HepG2 (cell line): ENCODE measurements around the gene FOXN3. TPM values are rescaled to one million over a fixed set of nuclear protein-coding genes. Genes with fewer than 3 reads are reported as not detected.
A peak's percentile ranks its signal among the peaks of the same experiment; 100 is the strongest.

Source experiments
- CEBPG ChIP-seq: IDR thresholded peaks from 2 replicates; pipeline ENCODE4 v1.6.1; 2016
- ELF3 ChIP-seq: IDR thresholded peaks from 2 replicates; pipeline ENCODE4 v1.6.1; 2016; ENCODE audit warnings: missing genetic modification reagents, missing compliant biosample characterization
- ETV5 ChIP-seq: IDR thresholded peaks from 2 replicates; pipeline ENCODE4 v1.6.1; 2018; ENCODE audit warnings: missing biosample characterization, missing genetic modification reagents, inconsistent platforms, borderline replicate concordance
- ETV6 ChIP-seq: sonication (generic); formaldehyde crosslinking; conservative IDR thresholded peaks from 2 replicates; pipeline ENCODE4 v1.4.0; 2020; ENCODE audit warnings: missing genetic modification reagents
- GTF2F1 ChIP-seq: fragments of 150-350 bp; IDR thresholded peaks from 2 replicates; pipeline ENCODE4 v1.6.1; 2014; ENCODE audit warnings: low read length
- ISL2 ChIP-seq: sonication (generic); formaldehyde crosslinking; IDR thresholded peaks from 2 replicates; pipeline ENCODE4 v1.5.0; 2020; ENCODE audit warnings: missing genetic modification reagents
- JUN ChIP-seq: sonication (generic); formaldehyde crosslinking; IDR thresholded peaks from 2 replicates; pipeline ENCODE4 v1.4.0; 2020; ENCODE audit warnings: mild to moderate bottlenecking, missing genetic modification reagents
- MXI1 ChIP-seq: IDR thresholded peaks from 3 replicates; pipeline ENCODE4 v1.6.1; 2012; ENCODE audit warnings: low read depth, low read length, inconsistent platforms, borderline replicate concordance
- NFE2 ChIP-seq: sonication (generic); formaldehyde crosslinking; IDR thresholded peaks from 2 replicates; pipeline ENCODE4 v1.4.0; 2020; ENCODE audit warnings: missing genetic modification reagents
- NFIC ChIP-seq: IDR thresholded peaks from 2 replicates; pipeline ENCODE4 v1.6.1; 2012; ENCODE audit warnings: mild to moderate bottlenecking, low read length, inconsistent platforms
- NR2F6 ChIP-seq, 2 experiments: IDR thresholded peaks; 2 replicates each; pipeline ENCODE4 v1.6.1; 2016; ENCODE audit warnings: antibody characterized with exemption in 1 of 2, mild to moderate bottlenecking in 1 of 2
- PPARG ChIP-seq: conservative IDR thresholded peaks from 2 replicates; pipeline ENCODE4 v1.6.1; 2016; ENCODE audit warnings: missing biosample characterization, missing genetic modification reagents
- RERE ChIP-seq: IDR thresholded peaks from 2 replicates; pipeline ENCODE4 v1.6.1; 2016; ENCODE audit warnings: low read depth, missing genetic modification reagents, missing compliant biosample characterization
- SP1 ChIP-seq, 2 experiments: fragments of 450-650 bp in 1 of 2; sonication (generic) in 1 of 2; formaldehyde crosslinking in 1 of 2; IDR thresholded peaks; 2 replicates each; pipeline versions ENCODE4 v1.4.0 to v1.6.1; 2016 to 2020; ENCODE audit warnings: missing genetic modification reagents in 1 of 2
- TSC22D2 ChIP-seq: sonication (generic); formaldehyde crosslinking; IDR thresholded peaks from 2 replicates; pipeline ENCODE4 v1.5.1; 2020; ENCODE audit warnings: missing genetic modification reagents, mild to moderate bottlenecking, borderline replicate concordance
- WIZ ChIP-seq: sonication (generic); formaldehyde crosslinking; IDR thresholded peaks from 2 replicates; pipeline ENCODE4 v1.5.1; 2020; ENCODE audit warnings: mild to moderate bottlenecking, missing genetic modification reagents
- YEATS4 ChIP-seq: sonication (generic); formaldehyde crosslinking; IDR thresholded peaks from 2 replicates; pipeline ENCODE4 v1.4.0; 2020; ENCODE audit warnings: missing genetic modification reagents, borderline replicate concordance
- ZMAT3 ChIP-seq: sonication (generic); formaldehyde crosslinking; conservative IDR thresholded peaks from 2 replicates; pipeline ENCODE4 v1.7.0; 2021; ENCODE audit warnings: missing genetic modification reagents
- ZNF17 ChIP-seq: sonication (generic); formaldehyde crosslinking; IDR thresholded peaks from 2 replicates; pipeline ENCODE4 v1.5.0; 2020; ENCODE audit warnings: mild to moderate bottlenecking, missing genetic modification reagents
- ZNF180 ChIP-seq: sonication (generic); formaldehyde crosslinking; IDR thresholded peaks from 2 replicates; pipeline ENCODE4 v1.4.0; 2020; ENCODE audit warnings: low read depth, missing genetic modification reagents, borderline replicate concordance
- ZNF256 ChIP-seq: sonication (generic); formaldehyde crosslinking; conservative IDR thresholded peaks from 2 replicates; pipeline ENCODE4 v1.4.0; 2020; ENCODE audit warnings: missing genetic modification reagents
- ZNF496 ChIP-seq: sonication (generic); formaldehyde crosslinking; IDR thresholded peaks from 2 replicates; pipeline ENCODE4 v1.8.1; 2023; ENCODE audit warnings: mild to moderate bottlenecking, moderate library complexity, missing genetic modification reagents; ENCODE audit not compliant: insufficient replicate concordance
- ZNF577 ChIP-seq: sonication (generic); formaldehyde crosslinking; IDR thresholded peaks from 2 replicates; pipeline ENCODE4 v1.4.0; 2020; ENCODE audit warnings: mild to moderate bottlenecking, low read depth, missing genetic modification reagents, borderline replicate concordance
- ZNF597 ChIP-seq: sonication (generic); formaldehyde crosslinking; IDR thresholded peaks from 2 replicates; pipeline ENCODE4 v1.5.0; 2020; ENCODE audit warnings: missing genetic modification reagents
- ZNF747 ChIP-seq: sonication (generic); formaldehyde crosslinking; IDR thresholded peaks from 2 replicates; pipeline ENCODE4 v1.8.1; 2023; ENCODE audit warnings: missing genetic modification reagents, mild to moderate bottlenecking, borderline replicate concordance
- polyA plus RNA-seq, 8 experiments: library from polyadenylated mRNA; depleted of rRNA in 3 of 8; stranded (reverse) in 7 of 8; unstranded in 1 of 8; fragments of >200 nt; fragmentation: Illumina TruSeq in 4 of 8; extraction: Trizol in 4 of 8; gene quantifications; 2 replicates each; pipeline versions ENCODE4 v1.2.1 to v1.2.3, GENCODE V29; 2011 to 2016; ENCODE audit warnings: low read depth in 4 of 8, missing spikeins in 1 of 8, mixed read lengths in 1 of 8; ENCODE audit not compliant: insufficient read depth in 1 of 8
- total RNA-seq, 5 experiments: library from RNA; depleted of rRNA; stranded (reverse); fragments of >200 nt; fragmentation: Illumina TruSeq; extraction: Trizol; gene quantifications; 2 replicates each; pipeline ENCODE4 v1.2.3, GENCODE V29; 2016; ENCODE audit warnings: low read depth in 1 of 5

FOXN3 gene
- total and polyA plus RNA-seq, 2 of the 13 experiments (the other 11 are each of a cell fraction or from before 2014, with no cell fraction given) = 32.4 to 70.2 TPM

- no peak for TF ChIP-seq JUN (CRISPR knock-in tag)
- TF ChIP-seq YEATS4 (CRISPR knock-in tag) = no peak
- peak; percentile 58; the same call in 1 of the 2 replicates for TF ChIP-seq NFIC
- TF ChIP-seq ISL2 (CRISPR knock-in tag) = peak; percentile 63; the same call in 1 of the 2 replicates
- no peak for TF ChIP-seq ZNF496 (CRISPR knock-in tag)
- no peak for TF ChIP-seq ETV6 (CRISPR knock-in tag)
- TF ChIP-seq NR2F6 (IDR thresholded peaks at IDR 0.05) = no peak
- no peak for TF ChIP-seq NR2F6 (CRISPR knock-in tag; IDR thresholded peaks at IDR 0.05)
- no peak for TF ChIP-seq ZMAT3 (CRISPR knock-in tag)
- TF ChIP-seq ZNF597 (CRISPR knock-in tag) = no peak
- TF ChIP-seq MXI1 = no peak
- peak; percentile 88 for TF ChIP-seq CEBPG (CRISPR knock-in tag)
- TF ChIP-seq ELF3 (CRISPR knock-in tag) = peak; percentile 51; the same call in 1 of the 2 replicates
- no peak for TF ChIP-seq ZNF747 (CRISPR knock-in tag)
- no peak for TF ChIP-seq ZNF180 (CRISPR knock-in tag)
- no peak for TF ChIP-seq ZNF17 (CRISPR knock-in tag)
- no peak for TF ChIP-seq RERE (CRISPR knock-in tag)
- no peak for TF ChIP-seq ETV5 (CRISPR knock-in tag)
- TF ChIP-seq PPARG (CRISPR knock-in tag) = 0 out of 2 replicates have a peak, but pooled peaks have one; percentile 20
- TF ChIP-seq ZNF256 (CRISPR knock-in tag) = no peak
- no peak for TF ChIP-seq WIZ (CRISPR knock-in tag)
- no peak for TF ChIP-seq ZNF577
- TF ChIP-seq TSC22D2 = no peak
- no peak for TF ChIP-seq GTF2F1
- TF ChIP-seq NFE2 = no peak
- TF ChIP-seq SP1 (IDR thresholded peaks at IDR 0.05) = no peak
- no peak for TF ChIP-seq SP1 (CRISPR knock-in tag; IDR thresholded peaks at IDR 0.05)
Measured at GRCh38 chr14:89340200-89341181, 76.5 kb downstream of the FOXN3 start (continued).
